NB4 (cell line): ENCODE data around the gene ABCC11.

ENCODE experiments used
- CTCF ChIP-seq: IDR thresholded peaks from one replicate; pipeline ENCODE4 v1.5.1; 2012; ENCODE audit warnings: low read depth, low read length
- MAX ChIP-seq: IDR thresholded peaks from 2 replicates; pipeline ENCODE4 v1.6.1; 2011; ENCODE audit warnings: low read depth, low read length
- MYC ChIP-seq: IDR thresholded peaks from 2 replicates; pipeline ENCODE4 v1.6.1; 2011; ENCODE audit warnings: low read depth, low read length
- POLR2A ChIP-seq: IDR thresholded peaks from 2 replicates; pipeline ENCODE4 v1.6.1; 2011; ENCODE audit warnings: mild to moderate bottlenecking; ENCODE audit not compliant: insufficient read length; ENCODE audit errors: extremely low read depth

GRCh38 chr16:48180868-48181480, 66.4 kb downstream of the ABCC11 start:
- TF ChIP-seq MYC: no peak
- TF ChIP-seq CTCF: no peak
- no peak for TF ChIP-seq MAX
- no peak for TF ChIP-seq POLR2A
